Smooth muscle cell of the brain vasculature (primary cell): ENCODE data around the gene NFIB.
A peak's percentile ranks its signal among the peaks of the same experiment; 100 is the strongest.

Experiments used
- DNase-seq: peaks from one replicate; pipeline ENCODE4 v3.0.0-alpha.2; 2012; ENCODE audit warnings: low read depth, low spot score

The NFIB gene

GRCh38 chr9:14281136-14281795 lies 32.7 kb downstream of the NFIB start:
- DNase-seq: no peak

DNA sequence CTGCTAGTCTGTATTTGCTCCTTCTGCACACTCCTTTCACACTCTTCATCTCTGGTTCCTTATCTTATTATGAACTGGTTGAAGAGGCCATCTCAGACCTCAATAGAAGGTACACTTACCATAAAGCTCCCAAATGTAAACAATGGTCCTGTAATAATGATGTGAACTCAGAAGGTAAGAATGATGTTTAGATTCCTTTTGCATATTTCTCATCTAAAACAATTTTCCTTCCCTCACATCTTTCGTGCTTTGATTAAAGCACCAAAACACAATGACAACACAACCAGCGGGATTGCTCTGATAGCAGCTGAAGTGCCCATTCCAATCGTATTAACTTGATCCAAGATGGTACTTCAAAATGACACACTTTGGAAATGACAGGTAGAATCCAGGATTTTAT lies 34.3 kb downstream of the NFIB start:
- DNase-seq: no peak

DNA sequence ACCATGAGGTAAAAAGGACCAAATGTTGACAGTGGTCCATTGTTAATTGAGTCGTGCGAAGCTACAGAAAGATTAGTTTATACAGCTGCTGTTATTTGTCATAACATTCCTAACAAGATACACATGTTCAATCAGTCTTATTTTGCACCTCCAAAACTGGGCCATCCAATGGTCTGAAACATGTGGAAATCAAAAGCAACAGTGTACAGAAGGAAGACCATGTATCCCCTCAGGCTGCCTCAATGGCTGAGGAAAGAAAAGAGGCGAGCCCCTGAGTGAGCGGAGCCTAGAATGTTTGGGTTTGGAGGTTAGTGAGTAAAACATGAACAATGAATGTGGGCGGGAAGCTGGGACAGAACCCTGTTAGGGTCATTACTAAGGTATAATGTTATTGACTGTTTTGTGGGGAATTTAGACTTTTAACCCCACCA lies 35.6 kb downstream of the NFIB start:
- DNase-seq: no peak

DNA sequence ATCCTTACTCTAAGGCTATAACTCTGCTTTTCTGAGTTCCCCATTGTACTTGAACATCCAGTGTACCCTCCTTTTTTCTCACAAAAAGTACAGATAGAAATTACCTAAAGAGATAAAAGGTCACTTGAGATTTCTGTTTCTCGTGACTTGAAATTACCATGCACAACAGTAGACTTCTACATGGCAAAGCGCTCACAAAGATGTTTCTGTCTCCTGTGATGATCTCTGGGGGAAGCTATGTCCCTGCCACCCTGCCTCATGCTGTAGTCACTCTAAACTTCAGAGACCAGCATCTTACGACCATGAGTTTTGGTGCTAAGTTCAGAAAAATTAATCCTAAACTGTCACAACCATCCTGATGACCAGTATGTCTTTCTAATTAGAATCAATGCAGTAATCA lies 36.2 kb downstream of the NFIB start:
- no peak for DNase-seq

DNA sequence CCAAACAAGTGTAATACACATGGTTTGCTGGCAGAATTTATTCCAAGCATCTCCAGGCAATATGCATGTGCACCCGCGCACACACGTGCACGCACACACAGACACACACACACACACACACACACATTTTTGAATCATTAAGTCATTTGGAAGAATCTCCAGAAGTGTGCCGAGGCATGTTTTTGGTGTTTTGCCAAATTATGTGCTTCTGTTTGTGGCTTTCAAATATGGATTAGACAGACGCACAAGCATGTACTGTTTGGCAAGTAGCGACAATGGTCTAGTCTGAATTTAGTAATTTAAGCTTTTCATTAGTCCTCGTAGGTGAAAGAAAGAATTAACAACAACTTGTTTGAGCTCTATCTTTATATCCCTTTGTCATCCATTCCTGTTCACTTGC lies 36.7 kb downstream of the NFIB start:
- DNase-seq: no peak

DNA sequence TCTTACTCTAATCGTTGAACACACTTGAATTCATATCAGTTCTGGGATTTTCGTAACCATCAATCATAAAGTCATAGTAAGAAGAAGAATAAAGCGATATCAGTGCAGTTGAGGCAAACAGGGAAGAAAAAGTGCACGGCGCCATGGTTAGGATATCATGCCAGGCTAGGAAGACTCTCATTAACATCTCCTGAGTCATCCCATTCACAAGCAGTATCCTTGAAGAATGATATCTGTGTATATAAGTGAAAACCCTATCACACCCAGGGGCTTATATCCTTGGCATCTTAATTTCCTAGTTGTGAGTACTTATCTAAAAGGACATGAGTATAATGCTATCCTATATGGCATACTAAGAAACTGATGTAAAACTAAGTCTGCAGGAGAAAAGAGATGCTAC lies 38.6 kb downstream of the NFIB start:
- DNase-seq: no peak

DNA sequence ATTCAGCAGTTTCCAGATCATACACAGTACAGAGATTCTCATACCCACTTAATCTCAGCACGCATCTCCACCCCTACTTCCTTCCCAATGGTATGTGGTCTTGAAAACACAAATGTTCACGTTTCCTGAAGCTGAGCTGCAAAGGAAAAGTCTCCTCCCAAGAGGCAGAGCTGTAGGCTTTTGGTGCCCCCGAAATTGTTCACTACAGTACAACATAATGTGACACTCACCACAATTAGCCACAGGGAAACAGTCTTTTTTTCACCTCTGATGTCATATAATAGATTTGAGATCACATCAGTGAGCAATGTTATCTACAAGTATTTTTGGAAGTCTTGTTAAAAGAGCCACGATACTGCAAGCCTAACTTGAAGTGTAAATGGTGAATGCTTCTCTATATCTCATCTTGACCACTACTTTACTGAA lies 40.2 kb downstream of the NFIB start:
- DNase-seq: no peak

DNA sequence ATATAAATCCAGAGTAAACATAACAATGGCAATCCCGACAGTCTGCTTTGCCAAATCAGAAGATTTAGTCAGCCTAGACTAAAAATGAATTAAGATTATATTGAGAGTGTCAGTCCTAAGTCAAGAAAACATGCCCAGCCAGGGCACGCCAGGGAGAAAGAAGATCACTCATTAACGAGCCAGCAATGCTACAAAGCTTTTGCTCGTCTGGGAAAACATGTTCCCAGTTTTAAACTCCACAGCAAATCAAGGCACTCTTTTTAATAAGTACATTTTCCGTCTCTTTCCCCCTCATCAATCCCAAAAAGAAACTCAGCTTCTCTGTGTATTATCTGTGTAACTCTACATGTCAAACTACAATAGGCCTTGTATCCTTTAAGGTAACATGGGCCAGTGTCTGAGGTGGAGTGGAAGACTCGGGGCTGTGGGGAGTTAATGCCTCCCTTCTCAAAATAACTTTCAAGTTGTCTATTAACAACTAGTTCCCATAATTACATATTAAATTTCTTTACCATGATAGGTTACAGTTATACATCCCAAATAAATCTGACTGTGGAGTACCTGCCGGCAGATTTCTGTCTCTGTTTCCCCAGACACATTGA lies 40.9 kb downstream of the NFIB start:
- no peak for DNase-seq

GRCh38 chr9:14271093-14271673 lies 42.8 kb downstream of the NFIB start:
- DNase-seq: peak; percentile 83

- DNase-seq: no peak
Measured at GRCh38 chr9:14270358-14271092, 43.4 kb downstream of the NFIB start.

DNA sequence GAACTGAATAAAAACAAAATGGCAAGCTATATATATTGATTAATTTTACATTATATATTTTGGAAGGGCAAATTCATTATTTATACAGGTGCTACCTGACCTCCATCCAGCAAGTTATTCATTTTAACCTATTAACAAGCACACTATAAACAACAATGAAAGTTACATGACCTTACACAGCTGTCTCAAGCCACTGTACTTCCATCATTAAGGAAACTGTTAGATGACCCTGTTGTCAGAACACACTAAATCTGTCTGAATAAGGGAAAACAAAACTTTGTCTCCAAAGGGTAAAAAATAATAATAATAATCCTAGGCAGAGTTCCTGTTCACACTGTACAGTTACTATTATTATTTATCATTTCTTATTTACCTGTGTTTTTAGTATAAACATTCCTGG lies 44.0 kb downstream of the NFIB start:
- DNase-seq: no peak

GRCh38 chr9:14263707-14264483 lies 50.0 kb downstream of the NFIB start:
- DNase-seq: no peak

- DNase-seq: no peak
Measured at GRCh38 chr9:14262827-14263226, 51.1 kb downstream of the NFIB start.

GRCh38 chr9:14261616-14262015 lies 52.3 kb downstream of the NFIB start:
- no peak for DNase-seq

GRCh38 chr9:14260101-14260500 lies 53.8 kb downstream of the NFIB start:
- no peak for DNase-seq

DNA sequence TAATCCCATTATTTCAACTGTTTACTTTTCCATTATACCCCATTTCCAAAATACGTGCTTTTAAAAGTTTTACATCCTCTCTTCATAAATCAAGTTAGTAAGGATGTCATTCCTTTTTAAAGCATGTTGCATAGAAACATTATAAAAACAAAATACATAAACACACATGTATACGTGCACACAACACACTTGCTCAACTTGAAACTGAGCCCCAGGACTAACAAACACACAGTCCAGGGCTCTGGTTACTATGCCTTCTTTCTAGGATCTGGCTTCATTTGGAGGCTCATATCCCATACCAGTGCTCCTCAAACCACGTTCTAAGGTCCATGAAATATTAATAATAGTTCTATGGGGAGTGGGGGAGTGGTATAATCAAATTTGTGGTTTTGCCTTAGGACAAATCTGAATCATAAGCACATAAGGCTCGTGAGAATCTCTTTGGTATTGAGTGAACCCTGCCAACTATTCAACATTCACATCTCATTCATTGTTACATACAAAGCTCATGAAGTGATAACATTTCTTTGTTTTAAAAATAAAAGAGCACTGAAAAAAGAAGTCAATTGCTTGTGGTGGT lies 55.2 kb downstream of the NFIB start:
- DNase-seq: no peak

GRCh38 chr9:14258156-14258555 lies 55.8 kb downstream of the NFIB start:
- no peak for DNase-seq

- DNase-seq: no peak
Measured at GRCh38 chr9:14256588-14256987, 57.4 kb downstream of the NFIB start.

GRCh38 chr9:14251154-14252071 lies 62.5 kb downstream of the NFIB start:
- DNase-seq: no peak

DNA sequence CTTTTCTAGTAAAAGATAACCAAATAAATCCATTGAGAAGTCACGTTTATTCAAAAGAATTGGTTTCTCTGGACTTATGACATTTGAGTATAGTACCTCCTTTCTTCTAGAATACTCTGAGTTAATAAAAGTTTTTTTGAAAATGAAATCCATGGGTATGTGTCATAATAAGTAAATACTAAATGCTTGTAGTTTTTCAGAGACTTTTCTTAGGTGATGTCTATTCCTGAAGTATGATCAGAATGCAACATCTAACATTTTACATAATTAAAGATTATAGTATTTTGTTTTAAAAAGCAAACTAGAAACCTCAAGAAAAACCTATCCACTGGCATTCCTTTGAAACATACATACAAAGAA lies 63.2 kb downstream of the NFIB start:
- no peak for DNase-seq

DNA sequence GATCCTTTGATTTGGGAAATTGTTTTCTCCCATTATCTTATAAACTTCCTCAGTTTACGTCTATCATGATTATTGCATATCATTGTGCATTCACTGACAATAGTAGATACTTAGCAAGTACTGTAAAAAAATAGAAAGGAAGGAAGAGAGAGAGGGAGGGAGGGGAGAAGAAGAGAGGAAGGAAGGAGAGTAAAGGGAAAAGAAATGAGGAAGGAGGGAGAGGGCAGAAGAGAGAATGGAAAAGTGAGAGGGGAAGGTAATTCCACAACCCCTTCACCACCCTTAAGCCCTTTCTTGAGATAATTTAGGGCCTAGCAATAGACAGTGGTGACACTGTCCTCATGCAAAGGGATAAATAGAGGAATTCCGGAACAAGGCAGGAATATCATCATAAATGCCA lies 64.4 kb downstream of the NFIB start:
- DNase-seq: no peak
